ENCODE measurements around the gene UGT1A9. TPM values are rescaled to one million over a fixed set of nuclear protein-coding genes. Genes with fewer than 3 reads are reported as not detected.

Gene UGT1A9
- total RNA-seq, 2 donors from 2014 or later = not detected

DNA sequence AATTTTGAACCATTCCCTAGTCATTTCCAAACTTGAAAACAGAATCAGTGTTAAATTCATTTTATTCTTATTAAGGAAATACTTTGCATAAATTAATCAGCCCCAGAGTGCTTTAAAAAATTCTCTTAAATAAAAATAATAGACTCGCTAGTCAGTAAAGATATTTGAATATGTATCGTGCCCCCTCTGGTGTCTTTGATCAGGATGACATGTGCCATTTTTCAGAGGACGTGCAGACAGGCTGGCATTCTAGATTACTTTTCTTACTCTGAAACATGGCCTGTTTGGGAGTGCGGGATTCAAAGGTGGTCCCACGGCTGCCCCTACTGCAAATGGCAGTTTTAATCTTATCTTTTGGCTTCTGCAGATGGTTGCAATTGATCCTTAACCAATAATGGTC lies 100.9 kb downstream of the UGT1A9 start:
- Histone ChIP-seq H3K4me3 (no peak overlapping the region), H3K9me3 (no peaks in the 10 kb centered on the region), H3K36me3 (no peaks in the 10 kb centered on the region), H3K27ac (no peak overlapping the region), H3K27me3 (replicated peaks; ENCODE audit: insufficient read depth) (no peaks in the 10 kb centered on the region), H3K4me1 (replicated peaks) (no peaks in the 10 kb centered on the region)
- 65% methylated on average over 5 of the region's 5 CpGs for WGBS
- intact Hi-C loops (cut with DNase I) = no loop called here
- TF ChIP-seq POLR2A (IDR thresholded peaks at IDR 0.05) = no peak
- no peak for DNase-seq (ENCODE audit: low spot score)

DNA sequence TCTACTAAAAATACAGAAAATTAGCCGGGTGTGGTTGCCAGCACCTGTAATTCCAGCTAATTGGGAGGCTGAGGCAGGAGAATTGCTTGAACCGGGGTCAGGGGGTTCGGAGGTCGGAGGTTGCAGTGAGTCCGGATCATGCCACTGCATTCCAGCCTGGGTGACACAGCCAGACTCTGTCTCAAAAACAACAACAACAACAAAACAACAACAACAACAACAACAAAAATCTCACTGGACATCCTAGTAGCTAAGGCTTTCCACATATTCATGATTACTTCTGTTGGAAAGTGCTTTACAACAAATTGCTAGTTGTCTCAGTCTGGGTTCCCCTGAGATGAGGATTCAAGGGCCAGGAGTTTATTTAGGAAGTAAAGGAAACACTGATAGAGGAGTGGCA lies 102.2 kb downstream of the UGT1A9 start:
- no peaks in the 10 kb centered on the region for H3K9me3 ChIP-seq
- H3K4me3 ChIP-seq = no peak overlapping the region
- no peak overlapping the region for H3K27ac ChIP-seq
- TF ChIP-seq POLR2A (IDR thresholded peaks at IDR 0.05) (no peak), POLR2AphosphoS5 (IDR thresholded peaks at IDR 0.05) (no peak)
- TF ChIP-seq, protein P1, sequence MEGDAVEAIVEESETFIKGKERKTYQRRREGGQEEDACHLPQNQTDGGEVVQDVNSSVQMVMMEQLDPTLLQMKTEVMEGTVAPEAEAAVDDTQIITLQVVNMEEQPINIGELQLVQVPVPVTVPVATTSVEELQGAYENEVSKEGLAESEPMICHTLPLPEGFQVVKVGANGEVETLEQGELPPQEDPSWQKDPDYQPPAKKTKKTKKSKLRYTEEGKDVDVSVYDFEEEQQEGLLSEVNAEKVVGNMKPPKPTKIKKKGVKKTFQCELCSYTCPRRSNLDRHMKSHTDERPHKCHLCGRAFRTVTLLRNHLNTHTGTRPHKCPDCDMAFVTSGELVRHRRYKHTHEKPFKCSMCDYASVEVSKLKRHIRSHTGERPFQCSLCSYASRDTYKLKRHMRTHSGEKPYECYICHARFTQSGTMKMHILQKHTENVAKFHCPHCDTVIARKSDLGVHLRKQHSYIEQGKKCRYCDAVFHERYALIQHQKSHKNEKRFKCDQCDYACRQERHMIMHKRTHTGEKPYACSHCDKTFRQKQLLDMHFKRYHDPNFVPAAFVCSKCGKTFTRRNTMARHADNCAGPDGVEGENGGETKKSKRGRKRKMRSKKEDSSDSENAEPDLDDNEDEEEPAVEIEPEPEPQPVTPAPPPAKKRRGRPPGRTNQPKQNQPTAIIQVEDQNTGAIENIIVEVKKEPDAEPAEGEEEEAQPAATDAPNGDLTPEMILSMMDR (IDR thresholded peaks at IDR 0.05) = no peak
- H3K27me3 ChIP-seq (replicated peaks; ENCODE audit: insufficient read depth) = no peaks in the 10 kb centered on the region
- H3K36me3 ChIP-seq = no peaks in the 10 kb centered on the region
- H3K4me1 ChIP-seq (replicated peaks) = no peaks in the 10 kb centered on the region
- intact Hi-C loops (cut with DNase I) = no loop called here
- DNase-seq (ENCODE audit: low spot score) = no peak
- WGBS = 92% methylated on average over 5 of the region's 5 CpGs

DNA sequence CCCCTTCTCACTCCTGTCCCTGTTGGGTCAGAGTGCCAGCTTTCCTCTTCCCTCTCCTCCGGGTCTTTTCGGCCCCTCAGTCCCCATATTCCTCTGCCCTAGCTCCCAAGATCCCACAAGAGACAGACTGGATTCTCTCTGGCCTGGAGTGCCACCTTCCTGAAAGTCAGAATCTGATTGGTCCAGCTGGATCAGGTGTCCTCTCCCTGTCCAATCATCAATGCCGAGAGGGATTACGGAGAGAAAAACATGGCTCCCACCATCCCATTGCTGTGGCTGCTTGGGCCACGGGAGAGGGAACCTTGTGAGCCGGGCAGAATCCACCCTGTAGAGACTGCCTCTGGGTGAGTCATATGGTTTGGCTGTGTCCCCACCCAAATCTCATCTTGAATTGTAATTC lies 103.7 kb downstream of the UGT1A9 start:
- intact Hi-C loops (cut with DNase I) = no loop called here
- H3K36me3 ChIP-seq = no peaks in the 10 kb centered on the region
- H3K4me3 ChIP-seq = no peak overlapping the region
- 94% methylated on average over 6 of the region's 6 CpGs for WGBS
- no peaks in the 10 kb centered on the region for H3K9me3 ChIP-seq
- no peak overlapping the region for H3K27ac ChIP-seq
- TF ChIP-seq, protein P1 (IDR thresholded peaks at IDR 0.05) = no peak
- TF ChIP-seq POLR2A (IDR thresholded peaks at IDR 0.05) = no peak
- no peak for TF ChIP-seq POLR2AphosphoS5 (IDR thresholded peaks at IDR 0.05)
- no peaks in the 10 kb centered on the region for H3K27me3 ChIP-seq (replicated peaks; ENCODE audit: insufficient read depth)
- DNase-seq (ENCODE audit: low spot score) = no peak
- H3K4me1 ChIP-seq (replicated peaks) = no peaks in the 10 kb centered on the region

DNA sequence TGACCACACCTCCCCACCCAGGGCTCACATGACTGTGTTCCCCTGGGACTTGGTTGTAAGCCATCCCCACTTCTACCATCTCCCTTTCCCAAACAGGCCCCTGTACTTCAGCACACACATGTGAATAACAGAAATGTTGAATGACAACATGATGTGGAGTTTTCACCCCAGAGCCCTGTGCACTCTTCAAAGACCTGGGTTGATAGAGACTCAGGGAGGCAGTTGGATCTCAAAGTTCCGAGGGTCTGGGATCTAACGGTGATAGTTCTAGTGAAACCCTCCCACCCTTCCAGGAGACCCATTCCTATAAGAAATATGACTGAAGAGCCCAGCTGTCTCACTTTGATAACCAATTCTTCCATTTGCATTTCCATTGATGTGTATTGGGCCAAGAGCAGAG lies 106.3 kb downstream of the UGT1A9 start, which contains the start of gene MROH2A:
Gene MROH2A (plus strand): TSS at position 301 of the 400 bp plus-strand sequence. CDS start 1,029 bp downstream, outside the sequence.
- no peak within 1 kb of the TSS for H3K27ac ChIP-seq
- TF ChIP-seq POLR2A (IDR thresholded peaks at IDR 0.05) (no peak), POLR2AphosphoS5 (IDR thresholded peaks at IDR 0.05) (no peak)
- TF ChIP-seq, protein P1 (IDR thresholded peaks at IDR 0.05) = no peak
- DNase-seq (ENCODE audit: low spot score) = no peak
- no peaks in the 10 kb centered on the region for H3K9me3 ChIP-seq
- no peaks in the 10 kb centered on the region for H3K27me3 ChIP-seq (replicated peaks; ENCODE audit: insufficient read depth)
- 91% methylated on average over 2 of the region's 2 CpGs for WGBS
- no peaks in the 10 kb centered on the region for H3K36me3 ChIP-seq
- no peaks in the 10 kb centered on the region for H3K4me1 ChIP-seq (replicated peaks)
- intact Hi-C loops (cut with DNase I) = no loop called here
- H3K4me3 ChIP-seq = no peak within 1 kb of the TSS

DNA sequence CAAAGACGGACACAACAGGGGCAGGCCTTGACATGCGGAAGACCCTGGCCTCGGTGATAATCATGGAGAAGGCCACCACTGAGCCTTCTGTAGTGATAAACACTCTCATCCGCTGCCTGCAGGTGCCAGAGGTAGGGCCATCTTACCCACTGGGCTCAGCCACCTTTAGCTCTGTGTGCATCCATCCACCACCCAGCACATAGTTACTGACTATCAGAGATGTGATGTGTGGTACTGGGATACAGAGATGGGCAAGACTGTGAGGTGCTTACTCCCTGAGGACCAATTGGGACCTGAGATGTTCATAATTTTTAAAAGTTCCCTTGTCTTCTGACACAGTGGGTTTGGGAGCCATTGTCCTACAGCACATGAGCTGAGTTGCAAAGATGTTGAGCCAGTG lies 108.0 kb downstream of the UGT1A9 start:
- no peak overlapping the region for H3K27ac ChIP-seq
- no peak overlapping the region for H3K4me3 ChIP-seq
- no peaks in the 10 kb centered on the region for H3K36me3 ChIP-seq
- TF ChIP-seq, protein P1 (IDR thresholded peaks at IDR 0.05) = no peak
- TF ChIP-seq POLR2A (IDR thresholded peaks at IDR 0.05) = no peak
- no peak for TF ChIP-seq POLR2AphosphoS5 (IDR thresholded peaks at IDR 0.05)
- H3K9me3 ChIP-seq = no peaks in the 10 kb centered on the region
- H3K4me1 ChIP-seq (replicated peaks) = no peaks in the 10 kb centered on the region
- H3K27me3 ChIP-seq (replicated peaks; ENCODE audit: insufficient read depth) = no peaks in the 10 kb centered on the region
- no peak for DNase-seq (ENCODE audit: low spot score)
- WGBS = 93% methylated on average over 4 of the region's 4 CpGs
- intact Hi-C loops (cut with DNase I) = no loop called here

All from prostate gland (tissue), 2 donors.